AML-193 (cell line): Measurements from ENCODE around the gene FCRL4.

Source experiments
- DNase-seq, 2 experiments: peaks; one replicate each; lab custom pipeline; 2025; lab: John Stamatoyannopoulos, UW

FCRL4 gene

GRCh38 chr1:157597959-157598667, at the start of gene FCRL4:
TSS of gene FCRL4 (minus strand) at chr1:157598085. CDS start at chr1:157597944, 141 bp downstream.
- DNase-seq: no peak

- peak; percentile 46 to 64 for DNase-seq
These were observed 48.3 kb upstream of the FCRL4 start for GRCh38 chr1:157646144-157646543.

GRCh38 chr1:157641177-157641576, 43.3 kb upstream of the FCRL4 start:
- no peak for DNase-seq

- DNase-seq: no peak
These were observed 41.9 kb upstream of the FCRL4 start for GRCh38 chr1:157639800-157640199.

- no peak for DNase-seq
These were observed 30.9 kb upstream of the FCRL4 start for GRCh38 chr1:157628773-157629172.

GRCh38 chr1:157626099-157626498, 28.2 kb upstream of the FCRL4 start:
- DNase-seq: peak; percentile 33 to 43

- DNase-seq: no peak
These were observed 26.6 kb upstream of the FCRL4 start for GRCh38 chr1:157624471-157624870.

GRCh38 chr1:157622471-157622870, 24.6 kb upstream of the FCRL4 start:
- DNase-seq: no peak

GRCh38 chr1:157618190-157618589, 20.3 kb upstream of the FCRL4 start:
- DNase-seq: no peak

- peak in 1 of 2 experiments; percentile 2 for DNase-seq
These were observed 2.4 kb upstream of the FCRL4 start for GRCh38 chr1:157600236-157600635.

GRCh38 chr1:157596384-157596783, 1.5 kb downstream of the FCRL4 start:
- no peak for DNase-seq

GRCh38 chr1:157595356-157595755, 2.5 kb downstream of the FCRL4 start:
- peak; percentile 83 to 84 for DNase-seq

- no peak for DNase-seq
These were observed 11.9 kb downstream of the FCRL4 start for GRCh38 chr1:157585984-157586383.

GRCh38 chr1:157584503-157584902, 13.4 kb downstream of the FCRL4 start:
- DNase-seq: no peak

- no peak for DNase-seq
These were observed 17.1 kb downstream of the FCRL4 start for GRCh38 chr1:157580828-157581210.

- DNase-seq: peak; percentile 42 to 58
These were observed 17.6 kb downstream of the FCRL4 start for GRCh38 chr1:157580179-157580827.

GRCh38 chr1:157577420-157577819, 20.5 kb downstream of the FCRL4 start:
- DNase-seq: no peak

GRCh38 chr1:157575744-157576143, 22.1 kb downstream of the FCRL4 start:
- no peak for DNase-seq

GRCh38 chr1:157574836-157575235, 23.0 kb downstream of the FCRL4 start:
- no peak for DNase-seq

GRCh38 chr1:157566484-157567300, 31.2 kb downstream of the FCRL4 start:
- peak; percentile 40 to 47 for DNase-seq

- DNase-seq: no peak
These were observed 35.4 kb downstream of the FCRL4 start for GRCh38 chr1:157562515-157562914.

GRCh38 chr1:157558119-157558518, 39.8 kb downstream of the FCRL4 start:
- no peak for DNase-seq
